HG03571 (cell line): ENCODE data around the gene RTP5.
A peak's percentile ranks its signal among the peaks of the same experiment; 100 is the strongest.

Source experiments
- ATAC-seq: cut with Tn5 transposase; IDR thresholded peaks from one replicate; pipeline ENCODE4 v1.9.1; 2021; ENCODE audit not compliant: unreplicated experiment

Gene RTP5

DNA sequence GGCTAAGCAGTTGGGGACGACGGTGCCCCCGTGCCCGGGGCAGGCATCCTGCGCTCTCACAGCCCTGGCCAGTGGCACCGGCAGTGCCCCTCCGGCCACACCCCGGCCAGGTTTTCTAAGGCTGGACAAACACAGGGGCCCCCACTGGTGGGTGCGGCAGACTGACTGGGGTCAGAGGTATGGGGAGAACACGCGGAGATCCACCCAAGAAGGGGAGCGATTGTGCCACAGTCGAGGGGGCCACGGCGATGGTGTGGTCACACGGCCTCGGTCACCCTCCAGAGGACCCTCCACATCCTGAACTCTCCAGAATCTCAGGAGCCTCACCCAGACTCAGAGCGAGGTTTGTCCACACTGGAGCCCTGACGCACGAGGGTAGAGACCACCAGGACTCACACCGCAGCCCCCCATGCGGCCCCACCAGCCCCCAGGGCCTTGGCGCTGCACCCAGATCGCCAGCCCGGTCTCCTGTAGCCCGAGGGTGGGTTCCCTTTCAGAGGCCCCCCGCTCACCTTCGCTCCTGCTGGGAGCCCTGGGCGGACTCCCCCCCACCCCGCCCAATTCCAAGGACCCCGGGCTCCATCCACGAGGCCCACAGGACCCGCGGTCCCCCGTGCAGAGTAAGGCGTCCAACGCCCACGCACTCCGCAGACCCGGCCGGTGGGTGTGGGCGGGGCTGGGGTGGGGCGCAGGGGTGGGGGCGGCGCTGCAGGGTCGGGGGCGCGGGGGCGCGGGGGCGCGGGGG, 26.0 kb upstream of the RTP5 start:
- no peak for ATAC-seq

- peak; percentile 47 for ATAC-seq
Observed at GRCh38 chr2:241844066-241844728, 25.3 kb upstream of the RTP5 start.

GRCh38 chr2:241844831-241845578, 24.5 kb upstream of the RTP5 start:
- ATAC-seq: no peak

DNA sequence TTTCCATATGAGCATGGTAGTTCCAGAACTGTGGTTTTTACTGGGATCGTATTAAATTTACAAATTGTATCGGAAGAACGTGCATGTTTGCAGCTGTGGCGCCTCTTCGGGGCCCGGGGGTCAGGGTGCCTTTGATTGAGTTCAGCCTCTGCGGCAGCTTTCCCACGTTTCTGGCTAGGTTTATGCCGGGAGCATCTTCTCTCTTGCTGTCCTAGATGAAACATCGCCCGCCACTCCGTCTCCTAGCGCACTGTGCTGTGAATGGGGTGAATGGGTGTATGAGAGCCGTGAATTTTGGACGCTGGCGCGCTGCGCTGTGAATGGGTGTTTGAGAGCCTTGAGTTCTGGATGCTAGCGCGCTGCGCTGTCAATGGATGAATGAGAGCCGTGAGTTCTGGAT, 23.1 kb upstream of the RTP5 start:
- no peak for ATAC-seq

DNA sequence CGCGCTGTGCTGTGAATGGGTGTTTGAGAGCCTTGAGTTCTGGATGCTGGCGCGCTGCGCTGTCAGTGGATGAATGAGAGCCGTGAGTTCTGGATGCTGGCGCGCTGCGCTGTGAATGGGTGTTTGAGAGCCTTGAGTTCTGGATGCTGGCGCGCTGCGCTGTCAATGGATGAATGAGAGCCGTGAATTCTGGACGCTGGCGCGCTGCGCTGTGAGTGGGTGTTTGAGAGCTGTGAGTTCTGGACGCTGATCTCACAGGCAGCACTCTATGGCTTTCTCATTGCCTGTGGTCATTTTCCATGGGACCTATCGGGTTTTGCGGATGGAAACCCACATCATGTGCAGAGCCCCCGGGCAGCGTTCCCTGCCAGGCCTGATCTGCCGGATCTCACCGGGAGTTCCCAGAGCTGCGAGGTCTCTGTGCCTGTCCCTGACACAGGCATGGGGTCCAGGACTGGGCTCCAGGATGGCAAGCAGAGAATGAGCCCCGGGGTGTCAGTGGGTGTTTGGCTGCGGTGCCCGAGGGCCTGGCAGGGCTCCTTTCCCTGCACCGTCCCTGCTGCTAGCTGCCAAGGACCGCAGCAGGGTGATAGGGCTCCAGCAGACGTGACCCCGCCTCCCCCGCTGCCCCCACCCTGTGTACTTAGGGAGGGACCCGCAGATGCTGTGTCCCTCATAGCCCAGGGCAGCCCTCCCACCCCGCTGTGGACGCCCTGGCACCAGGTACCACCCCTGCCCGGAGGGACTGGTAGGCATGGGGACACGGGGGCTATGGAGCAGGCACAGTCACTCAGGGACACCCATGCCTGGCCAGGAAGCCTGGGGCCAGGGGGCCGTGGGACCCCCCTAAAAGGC, 20.5 kb upstream of the RTP5 start:
- ATAC-seq: no peak

DNA sequence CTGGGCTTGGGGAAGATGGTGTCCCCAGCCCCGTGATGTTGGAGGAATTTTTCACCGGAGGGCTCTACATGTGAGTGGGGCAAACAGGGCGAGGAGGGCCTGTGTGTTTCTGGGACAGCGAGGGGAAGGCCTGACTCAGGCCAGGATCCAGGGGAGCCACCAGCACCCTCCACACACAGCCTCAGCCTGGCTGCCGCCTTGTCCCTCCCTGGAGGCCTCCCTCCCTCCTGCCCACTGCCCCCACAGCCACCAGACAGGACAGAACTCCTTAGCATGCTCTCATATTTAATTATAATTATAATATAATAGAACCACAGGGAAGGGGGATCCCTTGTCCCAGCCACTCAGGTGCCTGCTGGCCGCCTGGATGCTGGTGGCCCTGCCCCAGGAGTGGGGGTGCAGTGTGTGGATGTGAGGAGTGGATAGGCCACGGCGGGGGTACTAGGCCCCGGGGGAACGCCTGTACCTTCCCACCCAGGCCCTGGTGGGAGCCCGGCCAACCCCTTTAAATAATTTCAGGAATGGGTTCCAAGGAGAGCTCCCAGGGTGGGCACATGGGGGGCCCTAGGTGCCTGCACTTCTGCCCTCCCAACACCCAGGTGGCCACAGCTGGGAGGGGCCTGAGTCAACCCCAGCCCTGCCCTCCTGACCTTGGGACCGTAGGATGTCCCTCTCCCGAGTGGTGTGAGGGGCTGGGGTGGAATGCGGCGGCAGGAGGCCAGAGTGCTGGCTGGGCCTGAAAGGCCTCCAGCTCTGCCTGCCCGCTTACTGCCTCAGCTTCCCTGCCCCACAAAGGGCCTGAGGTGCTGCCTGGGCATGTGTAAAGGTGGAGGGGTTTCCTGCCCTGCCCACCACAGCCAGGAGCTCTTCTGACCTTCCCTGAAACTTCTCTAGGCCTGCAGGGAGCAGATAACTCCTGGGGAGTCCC, 19.6 kb upstream of the RTP5 start:
- no peak for ATAC-seq

- ATAC-seq: no peak
Observed at GRCh38 chr2:241850544-241851324, 18.8 kb upstream of the RTP5 start.

DNA sequence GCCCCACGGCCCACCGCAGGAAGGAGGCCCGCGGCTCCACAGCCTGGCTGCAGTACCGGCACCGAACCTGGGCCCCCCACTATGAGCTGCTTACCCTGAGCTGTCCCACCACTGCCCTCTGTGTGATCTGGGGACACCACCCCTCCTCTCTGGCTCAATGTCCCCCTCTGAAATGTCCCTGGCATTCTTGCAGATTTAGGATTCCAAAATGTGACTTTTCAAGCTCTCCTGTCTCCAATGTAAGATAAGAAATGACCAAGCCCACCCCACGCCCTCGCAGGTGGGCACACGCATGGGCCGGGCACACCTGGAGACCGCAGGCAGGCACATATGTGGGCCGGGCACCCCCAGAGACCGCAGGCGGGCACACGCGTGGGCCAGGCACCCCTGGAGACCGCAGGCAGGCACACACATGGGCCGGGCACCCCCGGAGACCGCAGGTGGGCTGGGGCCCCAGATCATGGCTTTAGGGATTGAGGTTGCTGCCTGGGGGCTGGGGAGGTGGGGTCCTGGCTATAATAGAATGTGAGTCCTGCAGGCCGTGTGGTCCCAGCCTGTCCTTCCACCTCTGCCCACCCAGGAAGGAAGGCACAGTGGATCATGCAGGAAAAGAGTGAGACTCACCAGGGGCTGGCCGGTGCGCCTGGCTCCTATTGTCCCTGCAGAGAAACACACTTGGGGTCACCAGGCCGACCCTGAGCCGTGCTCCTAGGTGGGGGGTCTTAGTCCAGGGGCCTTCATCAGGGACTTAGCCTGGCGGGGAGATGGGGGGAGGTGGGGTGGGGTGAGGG, 18.0 kb upstream of the RTP5 start:
- no peak for ATAC-seq

- no peak for ATAC-seq
Observed at GRCh38 chr2:241852116-241852980, 17.2 kb upstream of the RTP5 start.

DNA sequence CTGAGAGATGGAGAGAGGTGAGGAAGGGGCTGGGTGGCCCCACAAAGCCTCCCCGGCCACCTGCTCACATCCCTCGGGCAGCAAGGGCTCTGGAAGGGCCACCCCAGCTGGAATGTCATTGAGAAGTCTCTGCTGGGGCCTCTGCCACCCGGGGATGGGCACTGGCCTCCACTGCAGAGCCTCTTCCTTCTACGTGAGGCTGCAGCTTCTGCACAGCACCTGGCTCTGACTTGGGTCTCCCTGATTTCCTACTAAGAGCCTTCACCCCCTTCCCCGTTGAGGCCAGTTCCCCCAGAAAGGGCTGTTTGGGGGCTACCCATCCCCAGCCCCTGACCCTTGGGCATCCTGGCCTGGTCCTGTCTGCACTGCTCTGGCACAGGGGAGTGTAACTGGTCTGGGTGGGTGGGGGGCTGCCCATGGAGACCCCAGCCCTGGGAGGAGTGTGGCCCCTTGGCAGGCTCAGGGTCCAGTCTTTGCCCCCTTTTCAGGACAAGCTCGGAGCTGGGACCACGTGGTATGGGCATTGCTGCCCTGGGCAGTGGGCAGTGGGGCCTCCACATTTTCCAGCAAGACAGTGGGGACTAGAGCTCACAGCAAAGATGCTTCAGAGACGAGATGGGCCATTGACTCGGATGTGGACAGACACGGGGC, 16.4 kb upstream of the RTP5 start:
- no peak for ATAC-seq

GRCh38 chr2:241853651-241854341, 15.7 kb upstream of the RTP5 start:
- ATAC-seq: no peak

DNA sequence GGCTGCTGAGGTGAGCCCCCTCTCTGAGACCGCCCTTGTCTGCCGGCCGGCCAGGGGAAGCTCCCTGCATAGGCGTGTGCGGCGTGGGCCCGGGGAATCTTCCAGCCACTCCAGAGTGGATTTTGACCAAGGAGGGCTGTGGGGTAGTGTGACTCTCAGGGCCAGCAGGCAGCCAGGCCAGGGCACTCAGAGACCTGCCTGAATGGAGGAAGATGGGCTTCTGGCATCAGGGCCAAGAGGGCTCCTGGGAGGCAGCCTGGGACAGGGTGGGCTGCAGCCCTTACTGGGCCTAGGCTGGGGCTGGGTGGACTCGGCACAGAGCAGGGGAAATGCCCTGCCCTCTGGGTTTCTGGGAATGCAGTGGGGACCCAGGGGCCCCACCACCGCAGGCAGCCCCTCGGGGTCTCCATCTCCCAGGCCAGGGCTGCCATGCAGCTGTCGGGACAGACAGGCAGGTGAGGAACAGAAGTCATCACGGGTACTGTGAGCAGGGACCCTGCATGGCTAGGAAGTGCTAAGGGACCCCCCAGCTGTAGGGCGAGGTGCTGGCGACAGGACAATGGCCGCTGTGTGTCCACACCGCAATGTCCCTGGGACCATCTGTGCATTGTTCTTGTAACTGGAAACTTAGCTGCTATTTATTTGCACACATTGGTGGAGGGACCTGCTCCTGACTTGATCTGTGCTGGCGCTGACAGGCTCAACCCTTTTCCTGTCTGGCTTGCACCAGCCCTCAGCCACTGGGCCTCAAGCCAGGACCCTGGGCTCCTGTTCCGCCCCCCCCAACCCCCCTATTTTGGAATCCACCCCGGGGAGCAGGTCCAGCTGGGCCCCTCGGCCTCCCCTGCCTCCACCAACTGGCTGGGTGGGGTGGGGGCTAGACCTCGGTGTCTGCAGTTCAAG, 14.9 kb upstream of the RTP5 start:
- no peak for ATAC-seq

DNA sequence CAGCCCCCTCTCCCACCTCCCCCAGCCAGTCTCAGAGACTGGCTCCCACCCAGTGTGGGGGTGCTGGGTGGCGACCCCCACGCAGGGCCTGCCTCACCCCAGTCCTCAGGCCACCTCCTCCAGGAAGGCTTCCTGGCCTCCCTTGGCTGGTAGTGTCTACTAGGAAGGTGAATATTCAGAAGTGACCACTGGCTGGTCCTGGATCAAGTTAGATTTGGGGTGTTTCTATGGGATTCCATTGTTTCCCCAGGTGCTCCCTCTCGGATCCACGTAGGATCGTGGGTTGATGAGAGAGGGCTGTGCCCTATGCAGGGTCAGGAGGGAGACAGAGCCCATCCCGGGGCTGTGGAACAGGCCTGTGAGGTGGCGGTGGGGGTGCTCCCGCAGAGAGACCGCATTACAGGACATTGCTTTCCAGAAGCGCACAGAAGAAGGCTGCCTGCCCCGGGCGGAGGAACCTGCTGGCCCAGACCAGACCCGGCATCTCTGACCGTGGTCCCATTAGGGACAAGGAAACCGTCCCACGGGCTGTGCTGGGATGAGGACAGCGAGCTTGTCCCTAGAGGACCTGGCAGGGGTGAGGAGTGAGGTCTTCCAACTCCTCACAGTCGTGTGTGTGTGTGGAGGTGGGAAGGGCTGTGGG, 14.2 kb upstream of the RTP5 start:
- no peak for ATAC-seq

- ATAC-seq: no peak
Observed at GRCh38 chr2:241855888-241856422, 13.6 kb upstream of the RTP5 start.
